Measurements from ENCODE around the gene FEV. TPM values are rescaled to one million over a fixed set of nuclear protein-coding genes. Genes with fewer than 3 reads are reported as not detected.
A peak's percentile ranks its signal among the peaks of the same experiment; 100 is the strongest.

The FEV gene
- total RNA-seq, 1 donor from 2014 or later = not detected

- Mint-ChIP-seq H3K9me3 (ENCODE audit: low read depth) (no peaks in the 10 kb centered on the region), H3K36me3 (ENCODE audit: low read depth) (no peaks in the 10 kb centered on the region), H3K27me3 (ENCODE audit: low read depth) (peaks cover 58% of the 10 kb centered on the region), H3K27ac (ENCODE audit: unreplicated experiment) (no peak overlapping the region), H3K4me3 (ENCODE audit: unreplicated experiment) (no peak overlapping the region), H3K4me1 (ENCODE audit: low read depth) (no peaks in the 10 kb centered on the region)
- DNase-seq (ENCODE audit: low spot score) = no peak
- TF ChIP-seq CTCF (IDR thresholded peaks at IDR 0.05) = no peak
Measured at GRCh38 chr2:219028996-219029828, 44.2 kb upstream of the FEV start.

GRCh38 chr2:219028141-219028540, 43.2 kb upstream of the FEV start:
- DNase-seq (ENCODE audit: low spot score) = no peak
- TF ChIP-seq CTCF (IDR thresholded peaks at IDR 0.05) = no peak
- no peaks in the 10 kb centered on the region for H3K4me1 Mint-ChIP-seq (ENCODE audit: low read depth)
- no peak overlapping the region for H3K4me3 Mint-ChIP-seq (ENCODE audit: unreplicated experiment)
- H3K27me3 Mint-ChIP-seq (ENCODE audit: low read depth) = peaks cover 49% of the 10 kb centered on the region
- H3K36me3 Mint-ChIP-seq (ENCODE audit: low read depth) = no peaks in the 10 kb centered on the region
- H3K9me3 Mint-ChIP-seq (ENCODE audit: low read depth) = no peaks in the 10 kb centered on the region
- H3K27ac Mint-ChIP-seq (ENCODE audit: unreplicated experiment) = no peak overlapping the region

GRCh38 chr2:219027511-219028055, 42.6 kb upstream of the FEV start:
- Mint-ChIP-seq H3K4me1 (ENCODE audit: low read depth) (no peaks in the 10 kb centered on the region), H3K4me3 (ENCODE audit: unreplicated experiment) (no peak overlapping the region), H3K27ac (ENCODE audit: unreplicated experiment) (no peak overlapping the region), H3K9me3 (ENCODE audit: low read depth) (no peaks in the 10 kb centered on the region), H3K36me3 (ENCODE audit: low read depth) (no peaks in the 10 kb centered on the region), H3K27me3 (ENCODE audit: low read depth) (peaks cover 48% of the 10 kb centered on the region)
- no peak for TF ChIP-seq CTCF (IDR thresholded peaks at IDR 0.05)
- DNase-seq (ENCODE audit: low spot score) = no peak

DNA sequence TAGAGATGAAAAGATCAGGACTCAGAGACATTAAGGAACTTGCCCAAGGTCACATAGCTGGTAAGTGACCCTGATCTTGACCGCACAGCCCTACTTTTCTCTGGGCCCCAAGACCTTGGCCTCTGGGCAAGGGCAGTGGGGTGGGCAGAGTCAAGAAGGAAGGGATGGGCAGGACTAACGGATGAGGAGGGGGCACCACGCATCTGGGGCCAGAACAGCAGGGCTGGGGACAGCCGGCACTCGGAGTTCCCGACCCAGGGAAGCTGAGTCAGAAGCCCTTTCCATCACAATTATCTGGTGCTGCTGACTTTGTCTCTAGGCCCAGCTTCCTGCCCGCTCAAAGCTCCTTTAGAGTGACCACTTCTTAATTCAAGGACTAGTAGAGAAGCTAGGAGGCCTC, 42.0 kb upstream of the FEV start:
- H3K27me3 Mint-ChIP-seq (ENCODE audit: low read depth) = peaks cover 41% of the 10 kb centered on the region
- no peak for DNase-seq (ENCODE audit: low spot score)
- H3K4me1 Mint-ChIP-seq (ENCODE audit: low read depth) = no peaks in the 10 kb centered on the region
- TF ChIP-seq CTCF (IDR thresholded peaks at IDR 0.05) = no peak
- H3K9me3 Mint-ChIP-seq (ENCODE audit: low read depth) = no peaks in the 10 kb centered on the region
- no peak overlapping the region for H3K4me3 Mint-ChIP-seq (ENCODE audit: unreplicated experiment)
- no peaks in the 10 kb centered on the region for H3K36me3 Mint-ChIP-seq (ENCODE audit: low read depth)
- H3K27ac Mint-ChIP-seq (ENCODE audit: unreplicated experiment) = no peak overlapping the region

DNA sequence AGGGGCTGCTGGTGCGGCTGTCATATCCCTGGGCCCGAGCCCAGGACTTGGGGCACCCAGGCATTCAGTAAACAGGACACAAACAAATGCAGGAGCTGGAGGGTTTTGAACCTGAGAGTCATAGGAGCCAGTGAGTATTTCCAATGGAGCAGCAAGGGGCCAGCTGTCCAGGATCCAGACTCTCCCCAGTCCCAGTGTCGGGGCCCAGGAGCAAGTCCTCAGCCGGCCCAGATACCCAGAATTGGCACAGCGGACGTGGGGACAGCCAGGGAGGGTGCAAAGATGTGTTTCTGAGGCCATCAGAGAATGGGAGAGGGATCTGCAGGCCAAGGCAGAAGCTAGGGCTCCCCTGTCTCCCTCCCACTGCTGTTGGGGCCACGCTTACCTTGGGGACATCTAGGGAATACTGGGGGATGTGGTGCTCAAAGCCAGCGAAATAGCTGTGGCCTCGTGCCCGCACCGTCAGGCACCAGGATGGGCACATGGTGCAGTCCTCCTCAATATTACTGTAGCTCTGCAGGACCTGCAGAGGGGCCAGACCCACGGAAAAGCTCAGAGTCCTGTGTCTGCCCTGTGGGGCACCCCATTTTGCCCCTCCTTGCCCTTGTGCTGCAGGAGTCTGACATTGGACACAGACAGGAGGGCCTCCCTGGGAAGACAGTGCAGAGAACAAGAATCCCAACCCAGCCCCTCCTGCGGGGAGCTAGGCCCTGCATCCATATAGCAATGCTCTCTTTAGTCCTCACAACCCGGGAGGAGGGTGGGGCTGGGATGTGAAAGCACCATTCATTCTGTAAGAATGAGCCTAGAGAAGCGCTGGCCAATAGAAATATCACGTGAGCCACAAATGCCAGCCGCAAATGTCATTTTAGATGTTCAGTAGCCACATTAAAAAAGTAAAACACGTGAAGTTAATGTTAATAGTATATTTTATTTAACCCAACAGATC, 40.9 kb upstream of the FEV start:
- Mint-ChIP-seq H3K9me3 (ENCODE audit: low read depth) (no peaks in the 10 kb centered on the region), H3K36me3 (ENCODE audit: low read depth) (no peaks in the 10 kb centered on the region), H3K27ac (ENCODE audit: unreplicated experiment) (no peak overlapping the region), H3K4me1 (ENCODE audit: low read depth) (no peaks in the 10 kb centered on the region), H3K27me3 (ENCODE audit: low read depth) (peaks cover 37% of the 10 kb centered on the region), H3K4me3 (ENCODE audit: unreplicated experiment) (no peak overlapping the region)
- DNase-seq (ENCODE audit: low spot score) = peak; percentile 78
- TF ChIP-seq CTCF (IDR thresholded peaks at IDR 0.05) = no peak
